ENCODE results near the gene TCP11L2.
A peak's percentile ranks its signal among the peaks of the same experiment; 100 is the strongest.

TCP11L2 gene

DNA sequence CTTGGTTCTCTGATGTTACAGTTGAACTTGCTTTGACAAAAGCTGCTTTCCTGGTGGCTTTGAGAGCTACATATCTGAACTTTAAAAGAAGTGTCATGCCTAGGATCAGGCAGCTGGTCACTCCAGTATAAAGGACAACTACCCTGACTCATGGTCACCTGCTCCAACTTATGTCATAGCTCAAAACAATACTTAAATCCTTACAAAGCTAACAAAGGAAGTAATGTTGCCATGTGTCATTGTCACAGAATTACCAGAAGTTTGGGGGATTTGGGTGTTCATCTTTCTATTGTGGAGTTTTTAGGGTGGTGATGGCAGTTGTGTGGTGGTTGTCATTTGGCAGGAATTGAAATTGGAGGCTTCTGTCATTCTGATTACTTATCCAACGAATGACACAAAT lies 1.8 kb upstream of the TCP11L2 start:
- no peak for TF ChIP-seq REST (IDR thresholded peaks at IDR 0.05; ENCODE audit: insufficient replicate concordance, low read depth)
- TF ChIP-seq SPI1 (IDR thresholded peaks at IDR 0.05; ENCODE audit: borderline replicate concordance, low read depth), result no peak
- TF ChIP-seq, protein P1, sequence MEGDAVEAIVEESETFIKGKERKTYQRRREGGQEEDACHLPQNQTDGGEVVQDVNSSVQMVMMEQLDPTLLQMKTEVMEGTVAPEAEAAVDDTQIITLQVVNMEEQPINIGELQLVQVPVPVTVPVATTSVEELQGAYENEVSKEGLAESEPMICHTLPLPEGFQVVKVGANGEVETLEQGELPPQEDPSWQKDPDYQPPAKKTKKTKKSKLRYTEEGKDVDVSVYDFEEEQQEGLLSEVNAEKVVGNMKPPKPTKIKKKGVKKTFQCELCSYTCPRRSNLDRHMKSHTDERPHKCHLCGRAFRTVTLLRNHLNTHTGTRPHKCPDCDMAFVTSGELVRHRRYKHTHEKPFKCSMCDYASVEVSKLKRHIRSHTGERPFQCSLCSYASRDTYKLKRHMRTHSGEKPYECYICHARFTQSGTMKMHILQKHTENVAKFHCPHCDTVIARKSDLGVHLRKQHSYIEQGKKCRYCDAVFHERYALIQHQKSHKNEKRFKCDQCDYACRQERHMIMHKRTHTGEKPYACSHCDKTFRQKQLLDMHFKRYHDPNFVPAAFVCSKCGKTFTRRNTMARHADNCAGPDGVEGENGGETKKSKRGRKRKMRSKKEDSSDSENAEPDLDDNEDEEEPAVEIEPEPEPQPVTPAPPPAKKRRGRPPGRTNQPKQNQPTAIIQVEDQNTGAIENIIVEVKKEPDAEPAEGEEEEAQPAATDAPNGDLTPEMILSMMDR (IDR thresholded peaks at IDR 0.05; ENCODE audit: insufficient read depth, low read length), result no peak
- no peak for TF ChIP-seq GABPA (IDR thresholded peaks at IDR 0.05; ENCODE audit: low read depth)
- no peak for TF ChIP-seq POLR2AphosphoS5 (IDR thresholded peaks at IDR 0.05; ENCODE audit: low read depth)
- Histone ChIP-seq H3K27me3 (ENCODE audit: insufficient read depth, poor library complexity, severe bottlenecking) (no peaks in the 10 kb centered on the region), H3K27ac (replicated peaks) (no peak overlapping the region), H3K4me3 (replicated peaks; ENCODE audit: insufficient read depth, low read length) (no peak overlapping the region)
- DNase-seq (ENCODE audit: low read depth in 1 of 2, low spot score in 1 of 2), result no peak

- Histone ChIP-seq H3K27me3 (ENCODE audit: insufficient read depth, poor library complexity, severe bottlenecking) (no peaks in the 10 kb centered on the region), H3K27ac (replicated peaks) (peak overlapping the region; percentile 75), H3K4me3 (replicated peaks; ENCODE audit: insufficient read depth, low read length) (no peak overlapping the region)
- no peak for DNase-seq (ENCODE audit: low read depth in 1 of 2, low spot score in 1 of 2)
- TF ChIP-seq POLR2AphosphoS5 (IDR thresholded peaks at IDR 0.05; ENCODE audit: low read depth) (no peak), GABPA (IDR thresholded peaks at IDR 0.05; ENCODE audit: low read depth) (no peak), REST (IDR thresholded peaks at IDR 0.05; ENCODE audit: insufficient replicate concordance, low read depth) (no peak)
- TF ChIP-seq, protein P1 (IDR thresholded peaks at IDR 0.05; ENCODE audit: insufficient read depth, low read length), result no peak
These were observed 1.3 kb upstream of the TCP11L2 start for GRCh38 chr12:106301241-106301610.

DNA sequence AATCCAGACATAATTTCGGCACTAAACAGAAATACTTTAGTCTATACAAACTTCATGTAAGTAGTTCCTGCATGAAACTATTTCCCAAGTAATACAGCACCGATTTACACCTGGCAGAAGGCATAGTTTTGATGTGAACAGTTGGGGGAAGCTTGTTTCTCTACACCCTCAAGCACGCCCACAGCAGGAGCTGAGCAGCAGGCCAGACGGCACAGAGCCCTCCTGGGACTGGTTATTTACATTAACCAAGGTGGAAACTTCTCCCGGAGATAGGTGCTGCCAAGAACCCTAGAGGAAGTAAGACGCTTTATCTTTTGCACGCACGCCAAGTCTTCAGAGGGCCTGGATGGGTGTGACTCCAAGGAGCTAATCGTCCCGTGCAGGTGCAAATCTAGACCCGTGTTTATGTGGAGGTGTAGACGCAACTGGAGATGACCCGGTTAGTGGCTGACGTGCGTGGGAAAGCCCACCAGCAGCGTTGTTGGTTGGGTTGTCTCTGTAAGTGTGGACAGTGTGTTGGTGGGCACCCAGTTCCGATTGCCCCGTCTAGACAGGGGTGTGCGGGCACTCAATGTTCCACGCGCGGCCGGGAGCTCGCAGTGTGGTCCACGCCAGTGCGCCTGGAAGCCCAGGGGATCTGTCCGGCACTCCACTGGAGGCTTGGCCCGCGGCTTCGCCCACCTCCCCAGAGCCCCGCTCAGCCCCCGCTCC lies 767 bp upstream of the TCP11L2 start:
- H3K27ac ChIP-seq (replicated peaks), result peak overlapping the region; percentile 75
- no peaks in the 10 kb centered on the region for H3K27me3 ChIP-seq (ENCODE audit: insufficient read depth, poor library complexity, severe bottlenecking)
- H3K4me3 ChIP-seq (replicated peaks; ENCODE audit: insufficient read depth, low read length), result peak overlapping the region; percentile 71
- peak in 1 of 2 experiments; percentile 66 for DNase-seq (ENCODE audit: low read depth in 1 of 2, low spot score in 1 of 2)
- TF ChIP-seq POLR2AphosphoS5 (IDR thresholded peaks at IDR 0.05; ENCODE audit: low read depth), result no peak
- no peak for TF ChIP-seq SPI1 (IDR thresholded peaks at IDR 0.05; ENCODE audit: borderline replicate concordance, low read depth)
- TF ChIP-seq, protein P1 (IDR thresholded peaks at IDR 0.05; ENCODE audit: insufficient read depth, low read length), result no peak
- TF ChIP-seq GABPA (IDR thresholded peaks at IDR 0.05; ENCODE audit: low read depth), result no peak
- TF ChIP-seq REST (IDR thresholded peaks at IDR 0.05; ENCODE audit: insufficient replicate concordance, low read depth), result no peak

Measured in HL-60 (cell line).